NCI-H748 (cell line): ENCODE measurements around the gene COL4A4.

Source experiments
- DNase-seq: peaks from one replicate; lab custom pipeline; 2025; ENCODE audit not compliant: unreplicated experiment; lab: John Stamatoyannopoulos, UW

Gene COL4A4

DNA sequence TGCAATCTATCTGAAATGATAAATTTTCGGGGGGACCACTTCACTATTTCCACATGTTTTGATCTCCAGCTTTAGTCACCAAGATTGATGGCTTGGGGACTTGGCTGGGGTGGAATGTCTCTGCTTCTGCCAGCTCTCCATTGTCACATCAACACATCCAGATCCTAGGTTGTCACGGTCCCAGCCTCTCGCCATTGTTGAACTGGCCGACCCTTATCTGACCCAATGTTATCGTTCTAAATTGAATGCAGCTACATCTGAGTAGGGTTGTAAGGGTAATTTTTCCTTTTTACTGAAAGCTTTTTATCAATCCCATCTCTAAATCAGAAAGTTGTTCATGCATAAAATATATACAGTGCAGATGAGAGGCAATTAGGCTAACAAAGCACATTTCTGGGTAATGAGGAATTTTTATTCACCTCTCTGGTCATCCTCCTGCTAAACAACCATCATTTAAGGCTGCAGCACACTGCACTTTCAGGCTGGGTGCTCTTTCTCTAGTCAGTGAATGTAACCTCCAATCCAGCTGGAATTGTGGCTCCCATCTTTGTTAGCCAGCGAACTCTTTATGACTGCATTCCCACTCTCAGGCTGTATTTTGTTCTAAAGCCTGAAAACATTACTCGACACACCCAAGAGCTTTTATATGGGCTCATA, 128.2 kb downstream of the COL4A4 start:
- DNase-seq: peak; percentile 21

GRCh38 chr2:227033471-227034148, 130.4 kb downstream of the COL4A4 start:
- DNase-seq: peak; percentile 54

DNA sequence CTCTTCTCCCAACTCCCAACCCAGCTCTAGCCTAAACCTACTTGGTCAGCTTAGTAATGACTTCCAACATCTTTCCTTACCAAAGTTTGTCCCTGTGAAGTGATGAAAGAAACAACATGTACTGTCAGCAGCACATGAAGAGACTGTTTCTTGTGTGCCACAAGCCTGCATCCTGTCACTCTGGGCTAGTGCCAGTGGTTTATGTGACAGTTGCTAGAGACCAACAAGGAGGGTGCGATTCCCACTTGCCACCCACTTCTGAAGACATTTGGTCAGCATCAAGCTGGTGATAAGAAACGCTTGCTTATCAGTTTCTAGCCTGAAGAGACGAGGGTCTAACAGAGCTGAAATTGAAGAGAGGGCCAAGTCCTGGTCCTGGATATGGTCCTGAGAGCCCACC, 132.6 kb downstream of the COL4A4 start:
- no peak for DNase-seq

DNA sequence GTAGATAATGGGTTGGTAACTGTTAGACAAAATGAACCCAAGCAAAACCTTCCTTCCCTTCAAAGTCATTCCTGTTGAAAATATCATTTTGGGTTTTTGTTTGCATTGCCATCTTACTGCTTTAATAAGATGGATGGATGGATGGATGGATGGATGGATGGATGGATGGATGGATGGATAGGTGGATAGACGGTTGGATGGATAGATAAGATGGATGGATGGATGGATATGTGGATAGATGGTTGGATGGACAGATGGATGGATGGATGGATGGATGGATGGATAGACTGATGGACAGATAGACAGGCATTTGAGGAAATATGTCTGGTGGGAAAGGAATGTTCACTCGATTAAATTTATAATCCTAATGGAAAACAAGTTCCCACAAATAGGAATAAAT, 133.2 kb downstream of the COL4A4 start:
- DNase-seq: no peak

- DNase-seq: no peak
Observed at GRCh38 chr2:227029426-227030105, 134.4 kb downstream of the COL4A4 start.

GRCh38 chr2:227025510-227025909, 138.5 kb downstream of the COL4A4 start:
- no peak for DNase-seq

DNA sequence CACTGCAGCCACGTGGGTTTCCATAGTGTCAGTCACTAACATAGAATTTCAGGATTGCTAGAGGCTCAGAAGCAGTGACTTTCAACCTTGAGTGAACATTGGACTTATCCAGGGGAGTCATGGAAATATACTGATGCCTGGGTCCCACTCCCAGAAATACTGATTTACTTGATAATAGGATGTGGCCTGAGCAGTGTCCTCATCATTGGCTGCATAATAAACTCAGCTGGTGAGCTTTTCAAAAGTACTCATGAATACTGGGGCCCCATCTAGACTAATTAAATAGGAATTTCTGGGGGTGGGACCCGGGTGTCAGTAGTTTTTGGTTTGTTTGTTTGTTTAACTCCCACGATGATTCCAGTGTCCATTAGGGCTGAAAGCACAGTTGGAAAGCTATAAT, 141.4 kb downstream of the COL4A4 start:
- no peak for DNase-seq

DNA sequence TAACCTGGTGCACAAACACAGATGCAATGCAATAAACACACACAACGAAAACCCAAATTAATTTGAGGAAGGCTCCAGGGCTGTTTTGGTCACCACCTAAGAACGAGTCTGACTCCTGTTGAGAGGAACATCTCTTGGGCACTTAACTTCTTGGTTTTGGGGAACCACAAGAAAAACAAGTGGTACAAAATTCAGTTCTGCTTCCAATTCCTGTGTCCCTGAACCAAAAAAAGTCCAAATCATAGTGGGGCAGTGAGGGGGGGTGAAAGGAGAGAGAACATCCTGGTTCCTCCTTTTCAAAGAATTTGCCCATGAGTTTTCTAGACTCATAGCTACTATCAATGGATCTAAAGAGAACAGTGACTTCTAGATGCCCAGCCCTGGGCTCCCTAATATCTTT, 143.6 kb downstream of the COL4A4 start:
- DNase-seq: no peak

- no peak for DNase-seq
Observed at GRCh38 chr2:227016894-227017293, 147.1 kb downstream of the COL4A4 start.

- no peak for DNase-seq
Observed at GRCh38 chr2:227013881-227014280, 150.1 kb downstream of the COL4A4 start.

- DNase-seq: no peak
Observed at GRCh38 chr2:227013330-227013729, 150.7 kb downstream of the COL4A4 start.

- DNase-seq: no peak
Observed at GRCh38 chr2:227010433-227010832, 153.6 kb downstream of the COL4A4 start.

GRCh38 chr2:227007940-227008339, 156.1 kb downstream of the COL4A4 start:
- no peak for DNase-seq

DNA sequence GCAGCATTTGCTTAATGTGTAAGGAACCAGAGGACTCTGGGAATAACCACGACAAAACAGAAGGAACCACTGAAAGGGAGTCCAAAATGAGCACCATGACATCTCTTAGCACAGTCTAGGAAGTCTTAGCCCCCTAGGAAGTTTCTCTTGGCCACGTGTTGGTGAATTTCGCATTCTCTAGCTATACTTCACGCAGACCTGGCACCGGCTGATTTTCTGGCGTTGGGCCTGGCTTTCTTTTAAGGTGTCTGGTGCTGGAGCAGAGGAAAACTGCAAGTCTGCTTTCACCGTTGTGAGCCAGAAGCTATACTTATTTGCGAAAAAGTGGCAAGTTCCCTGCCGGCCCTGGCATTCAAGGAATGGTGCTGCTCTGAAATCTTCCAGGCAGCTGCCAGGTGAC, 156.9 kb downstream of the COL4A4 start:
- no peak for DNase-seq

GRCh38 chr2:227006189-227006897, 157.7 kb downstream of the COL4A4 start:
- DNase-seq: peak; percentile 76

GRCh38 chr2:227004482-227004881, 159.5 kb downstream of the COL4A4 start:
- no peak for DNase-seq

DNA sequence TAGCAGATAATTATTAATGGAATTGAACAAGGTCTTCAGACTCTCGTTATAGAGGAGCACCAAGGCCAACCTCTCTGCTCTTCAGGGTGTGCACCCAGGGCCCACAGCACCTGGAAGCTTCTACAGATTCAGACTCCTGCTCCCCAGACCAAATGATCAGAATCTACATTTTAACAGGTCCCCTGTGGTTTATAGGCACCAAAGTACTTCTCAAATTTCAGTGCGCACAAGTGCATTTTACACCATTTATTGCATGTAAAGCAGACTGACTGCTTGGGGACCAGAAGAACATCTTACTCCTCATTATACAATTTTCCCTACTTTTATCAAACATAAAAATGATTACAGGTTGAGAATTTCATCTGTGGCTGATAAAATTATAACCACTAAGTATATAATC, 163.9 kb downstream of the COL4A4 start:
- DNase-seq: no peak

- DNase-seq: no peak
Observed at GRCh38 chr2:226999661-227000060, 164.3 kb downstream of the COL4A4 start.

DNA sequence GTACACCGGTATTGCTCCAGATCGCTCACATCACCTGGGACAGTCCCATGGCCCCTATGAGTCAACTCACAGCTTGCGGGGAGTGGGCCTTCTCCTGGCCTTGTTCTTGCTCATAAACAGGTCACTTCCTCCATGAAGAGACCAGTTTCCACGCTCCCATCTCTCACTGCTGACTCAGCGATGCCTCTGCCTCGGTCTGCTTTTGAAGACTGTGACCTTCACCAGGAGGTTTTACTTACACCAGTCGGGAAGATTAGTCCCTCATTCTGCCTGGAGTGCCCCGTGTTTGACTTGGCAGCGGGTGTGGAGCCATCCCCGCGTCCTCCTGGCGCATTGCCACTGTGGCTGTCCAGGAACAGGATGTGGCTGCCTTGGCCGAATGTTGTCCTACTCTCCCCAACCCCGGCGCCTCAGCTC, 168.4 kb downstream of the COL4A4 start:
- no peak for DNase-seq

DNA sequence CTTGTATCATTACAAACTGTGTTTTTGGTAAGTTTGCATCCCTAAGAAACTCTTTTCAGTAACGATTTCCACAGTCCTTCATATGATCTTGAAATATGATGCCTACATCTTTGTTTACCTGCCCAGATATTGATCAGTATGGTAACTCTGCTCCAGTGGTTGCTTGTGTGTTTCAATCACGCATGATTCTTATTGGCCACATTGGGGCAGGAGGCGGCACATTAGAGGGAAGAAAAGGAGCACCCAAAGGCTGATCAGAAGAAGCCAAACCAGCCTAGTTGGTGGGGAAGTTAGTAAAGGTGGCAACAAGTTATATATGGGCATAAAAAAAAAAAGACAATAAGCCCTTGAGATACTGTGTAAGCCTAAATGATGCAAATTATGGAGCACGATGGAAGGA, 169.2 kb downstream of the COL4A4 start:
- no peak for DNase-seq

DNA sequence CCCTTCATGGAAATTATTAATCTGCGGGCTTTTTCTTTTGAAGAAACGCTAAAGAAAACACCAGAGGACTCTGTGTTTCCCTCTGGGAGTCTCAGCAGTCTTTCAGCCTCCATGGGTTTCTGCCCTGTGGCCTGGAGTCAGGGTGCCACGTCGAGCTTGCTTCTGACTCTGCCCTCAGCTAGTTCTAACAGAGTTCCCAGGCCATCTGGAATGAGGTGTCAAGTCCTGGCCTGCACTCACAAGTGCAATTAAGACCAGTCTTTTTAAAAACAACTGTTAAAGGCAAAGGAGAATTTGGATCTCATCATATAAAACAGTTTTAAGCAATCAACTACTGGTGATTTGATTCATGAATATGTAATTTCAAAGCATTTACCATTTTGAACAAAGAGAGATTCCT, 170.8 kb downstream of the COL4A4 start:
- no peak for DNase-seq

GRCh38 chr2:226991663-226992062, 172.3 kb downstream of the COL4A4 start:
- no peak for DNase-seq
